Measurements from ENCODE around the gene AGAP1. TPM values are rescaled to one million over a fixed set of nuclear protein-coding genes. Genes with fewer than 3 reads are reported as not detected.

Gene AGAP1
- total and polyA plus RNA-seq, 2 donors from 2014 or later: 8.1 to 44.5 TPM

- H3K4me3 ChIP-seq (ENCODE audit: low read length in 3 of 3): no peak overlapping the region
Observed at GRCh38 chr2:236080412-236080811, 586.6 kb downstream of the AGAP1 start.

GRCh38 chr2:236081171-236081570 lies 587.3 kb downstream of the AGAP1 start:
- no peaks in the 10 kb centered on the region for H3K27me3 ChIP-seq (ENCODE audit: control insufficient read depth, insufficient read depth, low read length)
- TF ChIP-seq CTCF (IDR thresholded peaks at IDR 0.05; ENCODE audit: borderline replicate concordance, extremely low read depth, insufficient read depth): no peak
- H3K4me1 ChIP-seq (ENCODE audit: control insufficient read depth in 2 of 3, insufficient read depth in 2 of 3, low read depth in 1 of 3, low read length in 3 of 3): no peaks in the 10 kb centered on the region
- no peaks in the 10 kb centered on the region for H3K36me3 ChIP-seq (ENCODE audit: control insufficient read depth in 2 of 3, insufficient read depth in 3 of 3, low read length in 3 of 3)
- no peak overlapping the region for H3K9ac ChIP-seq (ENCODE audit: low read length in 3 of 3)
- intact Hi-C loops (cut with DNase I): no loop called here
- DNase-seq (no peak), FAIRE-seq (no peak)
- no peak overlapping the region for H3K4me3 ChIP-seq (ENCODE audit: low read length in 3 of 3)
- no peaks in the 10 kb centered on the region for H3K9me3 ChIP-seq (ENCODE audit: control insufficient read depth in 2 of 3, insufficient read depth in 1 of 3, low read length in 3 of 3)
- H3K27ac ChIP-seq (ENCODE audit: low read depth in 2 of 2, low read length in 2 of 2): no peak overlapping the region

More at GRCh38 chr2:236080412-236080811, 586.6 kb downstream of the AGAP1 start:
- Histone ChIP-seq H3K27ac (ENCODE audit: low read depth in 2 of 2, low read length in 2 of 2) (no peak overlapping the region), H3K36me3 (ENCODE audit: control insufficient read depth in 2 of 3, insufficient read depth in 3 of 3, low read length in 3 of 3) (no peaks in the 10 kb centered on the region), H3K9ac (ENCODE audit: low read length in 3 of 3) (no peak overlapping the region), H3K9me3 (ENCODE audit: control insufficient read depth in 2 of 3, insufficient read depth in 1 of 3, low read length in 3 of 3) (no peaks in the 10 kb centered on the region), H3K4me1 (ENCODE audit: control insufficient read depth in 2 of 3, insufficient read depth in 2 of 3, low read depth in 1 of 3, low read length in 3 of 3) (no peaks in the 10 kb centered on the region), H3K27me3 (ENCODE audit: control insufficient read depth, insufficient read depth, low read length) (no peaks in the 10 kb centered on the region)
- intact Hi-C loops (cut with DNase I): no loop called here
- TF ChIP-seq CTCF (IDR thresholded peaks at IDR 0.05; ENCODE audit: borderline replicate concordance, extremely low read depth, insufficient read depth): no peak
- FAIRE-seq: no peak
- DNase-seq: no peak

- FAIRE-seq (no peak), DNase-seq (no peak)
- Histone ChIP-seq H3K4me3 (ENCODE audit: low read length in 3 of 3) (no peak overlapping the region), H3K27me3 (ENCODE audit: control insufficient read depth, insufficient read depth, low read length) (no peaks in the 10 kb centered on the region), H3K4me1 (ENCODE audit: control insufficient read depth in 2 of 3, insufficient read depth in 2 of 3, low read depth in 1 of 3, low read length in 3 of 3) (no peaks in the 10 kb centered on the region), H3K9me3 (ENCODE audit: control insufficient read depth in 2 of 3, insufficient read depth in 1 of 3, low read length in 3 of 3) (no peaks in the 10 kb centered on the region), H3K27ac (ENCODE audit: low read depth in 2 of 2, low read length in 2 of 2) (no peak overlapping the region), H3K36me3 (ENCODE audit: control insufficient read depth in 2 of 3, insufficient read depth in 3 of 3, low read length in 3 of 3) (no peaks in the 10 kb centered on the region), H3K9ac (ENCODE audit: low read length in 3 of 3) (no peak overlapping the region)
- intact Hi-C loops (cut with DNase I): no loop called here
- no peak for TF ChIP-seq CTCF (IDR thresholded peaks at IDR 0.05; ENCODE audit: borderline replicate concordance, extremely low read depth, insufficient read depth)
Observed at GRCh38 chr2:236082061-236082460, 588.2 kb downstream of the AGAP1 start.

- Histone ChIP-seq H3K36me3 (ENCODE audit: control insufficient read depth in 2 of 3, insufficient read depth in 3 of 3, low read length in 3 of 3) (no peaks in the 10 kb centered on the region), H3K27me3 (ENCODE audit: control insufficient read depth, insufficient read depth, low read length) (no peaks in the 10 kb centered on the region), H3K4me3 (ENCODE audit: low read length in 3 of 3) (no peak overlapping the region), H3K27ac (ENCODE audit: low read depth in 2 of 2, low read length in 2 of 2) (no peak overlapping the region), H3K4me1 (ENCODE audit: control insufficient read depth in 2 of 3, insufficient read depth in 2 of 3, low read depth in 1 of 3, low read length in 3 of 3) (no peaks in the 10 kb centered on the region), H3K9me3 (ENCODE audit: control insufficient read depth in 2 of 3, insufficient read depth in 1 of 3, low read length in 3 of 3) (no peaks in the 10 kb centered on the region), H3K9ac (ENCODE audit: low read length in 3 of 3) (no peak overlapping the region)
- DNase-seq (no peak), FAIRE-seq (no peak)
- intact Hi-C loops (cut with DNase I): no loop called here
- no peak for TF ChIP-seq CTCF (IDR thresholded peaks at IDR 0.05; ENCODE audit: borderline replicate concordance, extremely low read depth, insufficient read depth)
Observed at GRCh38 chr2:236083934-236084333, 590.1 kb downstream of the AGAP1 start.

All from kidney (tissue), 14 donors.